Hair follicle dermal papilla cell (primary cell): Measurements from ENCODE around the gene KRTAP20-2. TPM values are rescaled to one million over a fixed set of nuclear protein-coding genes. Genes with fewer than 3 reads are reported as not detected.

Source experiments
- small RNA-seq: library from RNA; depleted of rRNA; stranded (forward); fragments of <200 nt; gene quantifications from one replicate; pipeline ENCODE3, GENCODE V24; 2012
- total RNA-seq: library from RNA; depleted of rRNA; stranded (reverse); fragments of >200 nt; gene quantifications from 2 replicates; pipeline ENCODE4 v1.2.3, GENCODE V29; 2012

KRTAP20-2 gene
- not detected in 2 replicates for total RNA-seq

GRCh38 chr21:30634906-30635305, at the start of gene KRTAP20-2:
KRTAP20-2 (plus strand) TSS chr21:30635206; CDS start chr21:30635264, 58 bp downstream.

GRCh38 chr21:30590297-30590696, 44.7 kb upstream of the KRTAP20-2 start, which contains the start of gene KRTAP22-2:
KRTAP22-2 (minus strand) TSS chr21:30590397.

GRCh38 chr21:30592140-30592539, 42.9 kb upstream of the KRTAP20-2 start, which contains the start of gene KRTAP6-3:
KRTAP6-3 (plus strand) TSS chr21:30592440; CDS start chr21:30592446, 6 bp downstream.

GRCh38 chr21:30598802-30599201, 36.2 kb upstream of the KRTAP20-2 start, which contains the start of gene KRTAP6-2:
KRTAP6-2 (minus strand) TSS chr21:30598902; CDS start chr21:30598874, 28 bp downstream.

GRCh38 chr21:30600787-30601186, 34.2 kb upstream of the KRTAP20-2 start, which contains the start of gene KRTAP22-1:
KRTAP22-1 (plus strand) TSS chr21:30601087.

GRCh38 chr21:30613836-30614235, 21.2 kb upstream of the KRTAP20-2 start, which contains the start of gene KRTAP6-1:
KRTAP6-1 (minus strand) TSS chr21:30613930; CDS start chr21:30613904, 26 bp downstream.

GRCh38 chr21:30616125-30616524, 18.9 kb upstream of the KRTAP20-2 start, which contains the start of gene KRTAP20-1:
KRTAP20-1 (plus strand) TSS chr21:30616425; CDS start chr21:30616455, 30 bp downstream.

GRCh38 chr21:30620522-30620921, 14.5 kb upstream of the KRTAP20-2 start, which contains the start of gene KRTAP20-4:
KRTAP20-4 (plus strand) TSS chr21:30620627.

GRCh38 chr21:30642564-30642963, 7.6 kb downstream of the KRTAP20-2 start, which contains the start of gene KRTAP20-3:
KRTAP20-3 (plus strand) TSS chr21:30642864.

Small RNAs within 50 kb of the gene (small RNA-seq; reads per million reads assigned to genes)
- gene KRTAP20-1 (not detected), gene KRTAP20-3 (not detected), gene KRTAP20-4 (not detected), gene KRTAP22-1 (not detected), gene KRTAP22-2 (not detected)

Other genes starting within 250 kb of the KRTAP20-2 start
- not detected in 2 replicates for gene KRTAP13-1, start 239.2 kb upstream of the KRTAP20-2 start, total RNA-seq
- gene KRTAP13-3, start 209.3 kb upstream of the KRTAP20-2 start, total RNA-seq, result not detected in 2 replicates
- gene KRTAP13-4, start 205.0 kb upstream of the KRTAP20-2 start, total RNA-seq, result not detected in 2 replicates
- not detected in 2 replicates for gene KRTAP15-1, start 194.9 kb upstream of the KRTAP20-2 start, total RNA-seq
- gene KRTAP19-1, start 154.8 kb upstream of the KRTAP20-2 start, total RNA-seq, result not detected in 2 replicates
- not detected in 2 replicates for gene KRTAP19-2, start 147.8 kb upstream of the KRTAP20-2 start, total RNA-seq
- gene KRTAP19-3, start 143.2 kb upstream of the KRTAP20-2 start, total RNA-seq, result not detected in 2 replicates
- not detected in 2 replicates for gene KRTAP19-4, start 138.0 kb upstream of the KRTAP20-2 start, total RNA-seq
- gene KRTAP19-5, start 133.1 kb upstream of the KRTAP20-2 start, total RNA-seq, result not detected in 2 replicates
- gene KRTAP19-6, start 93.3 kb upstream of the KRTAP20-2 start, total RNA-seq, result not detected in 2 replicates
- not detected in 2 replicates for gene KRTAP19-7, start 73.9 kb upstream of the KRTAP20-2 start, total RNA-seq
- not detected in 2 replicates for gene KRTAP22-2, start 44.8 kb upstream of the KRTAP20-2 start, total RNA-seq
- not detected in 2 replicates for gene KRTAP6-3, start 42.8 kb upstream of the KRTAP20-2 start, total RNA-seq
- gene KRTAP6-2, start 36.3 kb upstream of the KRTAP20-2 start, total RNA-seq, result not detected in 2 replicates
- not detected in 2 replicates for gene KRTAP22-1, start 34.1 kb upstream of the KRTAP20-2 start, total RNA-seq
- not detected in 2 replicates for gene KRTAP6-1, start 21.3 kb upstream of the KRTAP20-2 start, total RNA-seq
- not detected in 2 replicates for gene KRTAP20-1, start 18.8 kb upstream of the KRTAP20-2 start, total RNA-seq
- gene KRTAP20-4, start 14.6 kb upstream of the KRTAP20-2 start, total RNA-seq, result not detected in 2 replicates
- not detected in 2 replicates for gene KRTAP20-3, start 7.7 kb downstream of the KRTAP20-2 start, total RNA-seq
- gene KRTAP21-3, start 83.6 kb downstream of the KRTAP20-2 start, total RNA-seq, result not detected in 2 replicates
- not detected in 2 replicates for gene KRTAP21-2, start 112.1 kb downstream of the KRTAP20-2 start, total RNA-seq
- gene KRTAP21-1, start 120.2 kb downstream of the KRTAP20-2 start, total RNA-seq, result not detected in 2 replicates
- gene KRTAP8-1, start 178.1 kb downstream of the KRTAP20-2 start, total RNA-seq, result not detected in 2 replicates
- gene KRTAP7-1, start 194.6 kb downstream of the KRTAP20-2 start, total RNA-seq, result not detected in 2 replicates
- gene KRTAP11-1, start 246.4 kb downstream of the KRTAP20-2 start, total RNA-seq, result not detected in 2 replicates